H9 (cell line): ENCODE results near the gene RANBP17. TPM values are rescaled to one million over a fixed set of nuclear protein-coding genes. Genes with fewer than 3 reads are reported as not detected.
"Not testable (repeated sequence)": the region's sequence is repeated elsewhere in the genome, so short reads cannot be mapped to it uniquely, and the experiment has no call there.

Experiments
- DNase-seq: peaks from one replicate; pipeline ENCODE4 v3.0.0-alpha.2; 2017
- H2AFZ ChIP-seq: one replicate; pipeline ENCODE4 v1.6.1; 2013; ENCODE audit warnings: mild to moderate bottlenecking, low read length, control low read depth, moderate library complexity
- H2AK5ac ChIP-seq: 2 replicates; pipeline ENCODE4 v1.6.1; 2013; ENCODE audit warnings: low read length, control low read depth, mixed read lengths; ENCODE audit not compliant: insufficient read length
- H2BK120ac ChIP-seq: one replicate; pipeline ENCODE4 v1.6.1; 2013; ENCODE audit warnings: low read depth, mild to moderate bottlenecking, low read length, control low read depth, inconsistent platforms; ENCODE audit not compliant: poor library complexity, severe bottlenecking
- H2BK12ac ChIP-seq: 2 replicates; pipeline ENCODE4 v1.6.1; 2013; ENCODE audit warnings: low read length, control low read depth, mixed read lengths, low read depth; ENCODE audit not compliant: insufficient read length
- H2BK15ac ChIP-seq: 2 replicates; pipeline ENCODE4 v1.6.1; 2013; ENCODE audit warnings: low read depth, low read length, control low read depth
- H2BK20ac ChIP-seq: one replicate; pipeline ENCODE4 v1.6.1; 2013; ENCODE audit warnings: low read depth, mild to moderate bottlenecking, low read length, control low read depth, inconsistent platforms; ENCODE audit not compliant: poor library complexity, severe bottlenecking
- H2BK5ac ChIP-seq: 2 replicates; pipeline ENCODE4 v1.6.1; 2013; ENCODE audit warnings: low read length, control low read depth, mixed read lengths; ENCODE audit not compliant: insufficient read length
- H3K14ac ChIP-seq: 2 replicates; pipeline ENCODE4 v1.6.1; 2013; ENCODE audit warnings: low read length, control low read depth; ENCODE audit not compliant: insufficient read depth
- H3K18ac ChIP-seq: 2 replicates; pipeline ENCODE4 v1.6.1; 2013; ENCODE audit warnings: low read depth, mild to moderate bottlenecking, mixed read lengths, low read length, control low read depth; ENCODE audit not compliant: insufficient read length
- H3K23ac ChIP-seq: 2 replicates; pipeline ENCODE4 v1.6.1; 2013; ENCODE audit warnings: low read length, control low read depth, mixed read lengths, low read depth; ENCODE audit not compliant: insufficient read length
- H3K23me2 ChIP-seq: 2 replicates; pipeline ENCODE4 v1.6.1; 2013; ENCODE audit warnings: low read depth, mild to moderate bottlenecking, mixed read lengths, low read length, control low read depth; ENCODE audit not compliant: insufficient read length, poor library complexity, severe bottlenecking
- H3K27ac ChIP-seq: 2 replicates; pipeline ENCODE4 v1.5.1; 2013; ENCODE audit warnings: low read length, control low read depth, mixed read lengths, low read depth; ENCODE audit not compliant: insufficient read length
- H3K27me3 ChIP-seq: 2 replicates; pipeline ENCODE4 v1.6.1; 2013; ENCODE audit warnings: low read length, control low read depth, inconsistent platforms; ENCODE audit not compliant: insufficient read depth
- H3K4ac ChIP-seq: 2 replicates; pipeline ENCODE4 v1.6.1; 2013; ENCODE audit warnings: low read depth, mild to moderate bottlenecking, control low read depth, inconsistent platforms, low read length, moderate library complexity
- H3K4me1 ChIP-seq: 2 replicates; pipeline ENCODE4 v1.6.1; 2013; ENCODE audit warnings: low read length, control low read depth, inconsistent platforms; ENCODE audit not compliant: insufficient read depth
- H3K4me2 ChIP-seq: 2 replicates; pipeline ENCODE4 v1.6.1; 2013; ENCODE audit warnings: low read length, control low read depth, mixed read lengths; ENCODE audit not compliant: insufficient read length, insufficient read depth
- H3K56ac ChIP-seq: 2 replicates; pipeline ENCODE4 v1.6.1; 2013; ENCODE audit warnings: low read depth, mild to moderate bottlenecking, mixed read lengths, low read length, control low read depth; ENCODE audit not compliant: insufficient read length
- H3K79me1 ChIP-seq: 2 replicates; pipeline ENCODE4 v1.6.1; 2013; ENCODE audit warnings: low read depth, mild to moderate bottlenecking, moderate library complexity, low read length, control low read depth, inconsistent platforms; ENCODE audit not compliant: insufficient read depth, poor library complexity, severe bottlenecking
- H3K79me2 ChIP-seq: 2 replicates; pipeline ENCODE4 v1.6.1; 2013; ENCODE audit warnings: low read length, control low read depth, inconsistent platforms; ENCODE audit not compliant: insufficient read depth
- H3K9ac ChIP-seq: 2 replicates; pipeline ENCODE4 v1.6.1; 2013; ENCODE audit warnings: low read length, control low read depth, mixed read lengths; ENCODE audit not compliant: insufficient read length; ENCODE audit errors: extremely low read depth
- H3K9me3 ChIP-seq: one replicate; pipeline ENCODE4 v1.6.1; 2013; ENCODE audit warnings: low read depth, low read length, inconsistent platforms; ENCODE audit not compliant: control insufficient read depth
- H3T11ph ChIP-seq: one replicate; pipeline ENCODE4 v1.6.1; 2013; ENCODE audit warnings: mild to moderate bottlenecking, low read length, control low read depth, inconsistent platforms
- H4K20me1 ChIP-seq: one replicate; pipeline ENCODE4 v1.6.1; 2013; ENCODE audit not compliant: control insufficient read depth, insufficient read length, insufficient read depth
- H4K5ac ChIP-seq: 2 replicates; pipeline ENCODE4 v1.6.1; 2013; ENCODE audit warnings: low read depth, mild to moderate bottlenecking, mixed read lengths, low read length, control low read depth; ENCODE audit not compliant: insufficient read length
- H4K8ac ChIP-seq: replicated peaks from 2 replicates; pipeline ENCODE4 v1.6.1; 2013; ENCODE audit warnings: low read length, control low read depth, mixed read lengths, low read depth; ENCODE audit not compliant: insufficient read length
- H4K91ac ChIP-seq: 2 replicates; pipeline ENCODE4 v1.6.1; 2013; ENCODE audit warnings: low read depth, mild to moderate bottlenecking, moderate library complexity, mixed read lengths, low read length, control low read depth; ENCODE audit not compliant: insufficient read length
- H3K27ac Mint-ChIP-seq, 3 experiments: 2 replicates in 2 of 3; 3 replicates in 1 of 3; pipeline ENCODE4 v1.8.0; 2020 to 2021; ENCODE audit warnings: mixed read lengths in 3 of 3, mild to moderate bottlenecking in 1 of 3, moderate library complexity in 1 of 3
- H3K27me3 Mint-ChIP-seq: 2 replicates; pipeline ENCODE4 v1.8.0; 2021; ENCODE audit warnings: low read depth, mild to moderate bottlenecking, moderate library complexity, mixed read lengths
- H3K36me3 Mint-ChIP-seq, 3 experiments: 2 replicates in 2 of 3; 3 replicates in 1 of 3; pipeline ENCODE4 v1.8.0; 2020 to 2021; ENCODE audit warnings: low read depth in 3 of 3, mixed read lengths in 3 of 3; ENCODE audit not compliant: insufficient read depth in 1 of 3
- H3K4me1 Mint-ChIP-seq, 2 experiments: 2 replicates each; pipeline ENCODE4 v1.8.0; 2020; ENCODE audit warnings: mixed read lengths in 2 of 2
- H3K4me3 Mint-ChIP-seq, 2 experiments: 2 replicates in 1 of 2; 3 replicates in 1 of 2; pipeline ENCODE4 v1.8.0; 2020 to 2021; ENCODE audit warnings: mild to moderate bottlenecking in 2 of 2, mixed read lengths in 2 of 2, moderate library complexity in 1 of 2
- H3K9me3 Mint-ChIP-seq, 2 experiments: 2 replicates in 1 of 2; 3 replicates in 1 of 2; pipeline ENCODE4 v1.8.0; 2020; ENCODE audit warnings: mild to moderate bottlenecking in 2 of 2, mixed read lengths in 2 of 2, moderate library complexity in 1 of 2
- WGBS: extraction: QIAGEN DNeasy Blood & Tissue Kit; methylation state at CpG from one replicate; pipeline ENCODE4 v1.1.7; 2013; ENCODE audit warnings: missing lambda C conversion rate, low lambda C conversion rate, mixed read lengths; ENCODE audit not compliant: insufficient read length; ENCODE audit errors: extremely low coverage; 5-methylcytosine and 5-hydroxymethylcytosine counted together
- total RNA-seq: library from RNA; stranded (reverse); gene quantifications from 2 replicates; pipeline ENCODE4 v1.2.1, GENCODE V29; 2021
- TF ChIP-seq, protein P1 (sequence below): fragments of 200-600 bp; sonication (generic); conservative IDR thresholded peaks from 3 replicates; pipeline ENCODE4 v1.8.0; 2021; ENCODE audit warnings: antibody characterized with exemption, mild to moderate bottlenecking

The RANBP17 gene
- total RNA-seq, 1 experiment from 2014 or later, result 16.5 TPM

DNA sequence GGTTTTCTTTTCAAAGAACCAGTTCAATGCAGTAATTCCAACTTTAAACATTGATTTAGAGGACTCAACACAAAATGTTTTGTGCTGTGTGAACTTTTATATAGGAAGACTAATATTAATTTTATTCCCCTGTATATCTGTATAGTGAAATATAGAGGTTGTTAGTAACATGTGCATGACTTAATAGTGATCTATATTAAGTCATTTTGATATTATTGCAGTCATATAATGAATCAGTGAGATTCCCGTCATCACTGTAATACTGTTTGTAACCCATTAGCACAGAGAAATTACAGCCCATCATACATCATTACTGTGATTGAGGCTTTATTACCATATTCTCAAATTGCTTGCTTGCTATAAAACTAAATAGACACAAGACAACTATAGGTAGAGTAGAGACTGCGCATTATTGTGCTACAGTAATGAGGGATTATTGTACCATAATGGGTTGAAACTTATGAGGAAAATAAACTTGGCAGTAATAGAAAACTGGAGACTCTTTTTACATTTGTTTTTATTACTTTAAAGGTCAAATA, 170.7 kb downstream of the RANBP17 start:
- TF ChIP-seq, protein P1, sequence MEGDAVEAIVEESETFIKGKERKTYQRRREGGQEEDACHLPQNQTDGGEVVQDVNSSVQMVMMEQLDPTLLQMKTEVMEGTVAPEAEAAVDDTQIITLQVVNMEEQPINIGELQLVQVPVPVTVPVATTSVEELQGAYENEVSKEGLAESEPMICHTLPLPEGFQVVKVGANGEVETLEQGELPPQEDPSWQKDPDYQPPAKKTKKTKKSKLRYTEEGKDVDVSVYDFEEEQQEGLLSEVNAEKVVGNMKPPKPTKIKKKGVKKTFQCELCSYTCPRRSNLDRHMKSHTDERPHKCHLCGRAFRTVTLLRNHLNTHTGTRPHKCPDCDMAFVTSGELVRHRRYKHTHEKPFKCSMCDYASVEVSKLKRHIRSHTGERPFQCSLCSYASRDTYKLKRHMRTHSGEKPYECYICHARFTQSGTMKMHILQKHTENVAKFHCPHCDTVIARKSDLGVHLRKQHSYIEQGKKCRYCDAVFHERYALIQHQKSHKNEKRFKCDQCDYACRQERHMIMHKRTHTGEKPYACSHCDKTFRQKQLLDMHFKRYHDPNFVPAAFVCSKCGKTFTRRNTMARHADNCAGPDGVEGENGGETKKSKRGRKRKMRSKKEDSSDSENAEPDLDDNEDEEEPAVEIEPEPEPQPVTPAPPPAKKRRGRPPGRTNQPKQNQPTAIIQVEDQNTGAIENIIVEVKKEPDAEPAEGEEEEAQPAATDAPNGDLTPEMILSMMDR, result no peak
- Histone ChIP-seq H3K23ac (no peak overlapping the region), H2AK5ac (no peak overlapping the region), H3K4ac (no peak overlapping the region), H2BK12ac (no peak overlapping the region), H3K56ac (no peak overlapping the region), H4K8ac (no peak overlapping the region), H3K14ac (no peak overlapping the region), H3K9me3 (no peaks in the 10 kb centered on the region), H2BK120ac (no peak overlapping the region), H3K18ac (no peak overlapping the region), H2BK20ac (no peak overlapping the region), H3K79me2 (no peaks in the 10 kb centered on the region), H4K5ac (no peak overlapping the region), H2AFZ (no peak overlapping the region), H3K23me2 (no peaks in the 10 kb centered on the region), H3K79me1 (no peaks in the 10 kb centered on the region), H3T11ph (no peak overlapping the region), H2BK5ac (no peak overlapping the region), H3K4me1 (no peaks in the 10 kb centered on the region), H3K4me2 (no peak overlapping the region), H3K27ac (no peak overlapping the region), H3K9ac (no peak overlapping the region), H2BK15ac (no peak overlapping the region), H4K91ac (no peak overlapping the region), H4K20me1 (no peaks in the 10 kb centered on the region), H3K27me3 (no peaks in the 10 kb centered on the region)
- Mint-ChIP-seq H3K9me3 (no peaks in the 10 kb centered on the region), H3K27me3 (no peaks in the 10 kb centered on the region), H3K4me3 (no peak overlapping the region), H3K4me1 (no peaks in the 10 kb centered on the region), H3K36me3 (peaks cover 0 to 2% (median 0%) of the 10 kb centered on the region in 3 experiments; a peak in 2 of 7 replicates), H3K27ac (no peak overlapping the region)
- no CpG with 5 or more reads among the region's 2 CpGs for WGBS
- no peak for DNase-seq

DNA sequence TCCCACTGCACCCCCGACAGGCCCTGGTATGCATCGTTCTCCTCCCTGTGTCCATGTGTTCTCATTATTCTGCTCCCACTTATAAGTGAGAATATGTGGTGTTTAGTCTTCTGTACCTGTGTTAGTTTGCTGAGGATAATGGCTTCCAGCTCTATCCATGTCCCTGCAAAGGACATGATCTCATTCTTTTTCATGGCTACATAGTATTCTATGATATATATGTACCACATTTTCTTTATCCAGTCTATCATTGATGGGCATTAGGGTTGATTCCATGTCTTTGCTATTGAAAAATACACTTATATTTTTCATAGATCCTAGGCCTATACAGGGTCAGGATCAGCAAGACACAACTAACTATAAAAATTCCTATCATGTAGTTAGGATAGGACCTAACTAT, 180.1 kb downstream of the RANBP17 start:
- not testable (repeated sequence) for H3K4ac ChIP-seq, H3K18ac ChIP-seq, H3K79me2 ChIP-seq, H3T11ph ChIP-seq, H3K4me1 ChIP-seq, H3K14ac ChIP-seq, H2AK5ac ChIP-seq, H3K9me3 Mint-ChIP-seq, H3K79me1 ChIP-seq, H4K20me1 ChIP-seq, H3K27ac Mint-ChIP-seq, H3K27ac ChIP-seq, H3K4me2 ChIP-seq, H2BK120ac ChIP-seq, H4K91ac ChIP-seq, H3K27me3 Mint-ChIP-seq, H3K56ac ChIP-seq, H3K23ac ChIP-seq, H4K8ac ChIP-seq, H4K5ac ChIP-seq, H3K9ac ChIP-seq, DNase-seq, H2BK15ac ChIP-seq, H3K27me3 ChIP-seq, H3K9me3 ChIP-seq, H3K4me3 Mint-ChIP-seq, H3K23me2 ChIP-seq, H2BK5ac ChIP-seq, H2BK20ac ChIP-seq, H2AFZ ChIP-seq, H3K36me3 Mint-ChIP-seq, H2BK12ac ChIP-seq
- WGBS, result no CpG with 5 or more reads among the region's 2 CpGs
- H3K4me1 Mint-ChIP-seq, result peaks cover 9 to 12% of the 10 kb centered on the region in 2 experiments
